Heart left ventricle (tissue), 16 donors: ENCODE data around the gene STEAP1B. TPM values are rescaled to one million over a fixed set of nuclear protein-coding genes. Genes with fewer than 3 reads are reported as not detected.

ENCODE experiments used
- ATAC-seq, 4 donors: fragments of 200-7000 bp; cut with Tn5 transposase; one replicate each; pipeline ENCODE4 v1.9.1; 2020 to 2022; ENCODE audit warnings: moderate library complexity in 4 of 4, mild to moderate bottlenecking in 3 of 4, moderate number of reproducible peaks in 1 of 4
- DNase-seq, 5 donors: peaks; one replicate each; pipeline ENCODE4 v3.0.0-alpha.2; 2020
- H3K27ac ChIP-seq, 12 donors: fragments of 200-600 bp; sonication (generic) in 4 of 12; one replicate each; pipeline versions ENCODE4 v1.5.0 to v1.8.0; 2016 to 2022; ENCODE audit warnings: mild to moderate bottlenecking in 2 of 12
- H3K27me3 ChIP-seq, 9 donors: fragments of 200-600 bp; sonication (generic) in 2 of 9; one replicate each; pipeline versions ENCODE4 v1.5.1 to v1.8.0; 2016 to 2022; ENCODE audit warnings: mild to moderate bottlenecking in 3 of 9
- H3K36me3 ChIP-seq, 9 donors: fragments of 200-600 bp; sonication (generic) in 2 of 9; one replicate each; pipeline versions ENCODE4 v1.5.0 to v1.8.0; 2018 to 2022; ENCODE audit warnings: mild to moderate bottlenecking in 2 of 9
- H3K4me1 ChIP-seq, 12 donors: fragments of 200-600 bp; sonication (generic) in 4 of 12; one replicate each; pipeline versions ENCODE4 v1.5.0 to v1.8.0; 2016 to 2022; ENCODE audit warnings: mild to moderate bottlenecking in 3 of 12
- H3K4me3 ChIP-seq, 12 donors: fragments of 200-600 bp; sonication (generic) in 4 of 12; one replicate each; pipeline versions ENCODE4 v1.5.0 to v1.8.0; 2017 to 2022; ENCODE audit warnings: mild to moderate bottlenecking in 9 of 12, moderate library complexity in 4 of 12
- H3K9me3 ChIP-seq, 12 donors: fragments of 200-600 bp; sonication (generic) in 4 of 12; one replicate each; pipeline versions ENCODE4 v1.5.0 to v1.8.0; 2016 to 2022; ENCODE audit warnings: mild to moderate bottlenecking in 1 of 12
- POLR2A ChIP-seq, 2 donors: fragments of 450-650 bp; IDR thresholded peaks; one replicate each; pipeline ENCODE4 v1.6.1; 2017; ENCODE audit warnings: antibody characterized with exemption in 2 of 2, mild to moderate bottlenecking in 2 of 2, moderate library complexity in 2 of 2
- WGBS, 4 donors: extraction: QIAGEN DNeasy Blood & Tissue Kit in 2 of 4; methylation state at CpG; one replicate each; pipeline versions ENCODE4 v1.1.5 to v1.1.7; 2013 to 2018; 5-methylcytosine and 5-hydroxymethylcytosine counted together
- intact Hi-C, 10 donors: fragments of 100-400 bp; cut with DNase I; formaldehyde crosslinking; loops; one replicate each; pipeline versions ENCODE4 v1.11.1 to v1.14.2; 2022
- polyA plus RNA-seq, 2 donors: library from polyadenylated mRNA; stranded (reverse); fragments of 200-250 nt; gene quantifications; one replicate each; pipeline ENCODE4 v1.2.3, GENCODE V29; 2013
- total RNA-seq, 9 donors: library from RNA; depleted of rRNA in 2 of 9; stranded (reverse); fragments of >200 nt in 2 of 9; fragmentation: NEBNext Ultra II Directional in 3 of 9; extraction: Animal tissue kit (Norgen Biotek cat#: 25700) in 3 of 9; gene quantifications; one replicate each; pipeline versions ENCODE4 v1.1.0 to v1.2.4, GENCODE V29; 2016 to 2023
- TF ChIP-seq, protein P1 (sequence below), 12 donors: fragments of 200-600 bp; sonication (generic) in 4 of 12; IDR thresholded peaks; one replicate each; pipeline versions ENCODE4 v1.5.0 to v1.8.0; 2018 to 2022; ENCODE audit warnings: antibody characterized with exemption in 12 of 12, mild to moderate bottlenecking in 5 of 12
- donor health status: ischemic (EF 13 %, LVEDD 7.1; RV severe dilation, severe dysfunction).
- donor health status: healthy with polysubstance abuse.
- donor health status: DM: no; HTN: yes; CAD: no.
- donor health status: DM: no; HTN: no; CAD: no.
- donor health status: ischemic (EF 25% LVEDD 6.9; RV normal size, moderate dysfunction).
- donor health status: ischemic (EF 25% LVEDD 5.7; RV mildly dilated, moderate dysfunction).
- donor health status: healthy.
- donor health status: DM: yes; HTN: yes; CAD: no.
- donor health status: ischemic (EF 35%, LVEDD 5.7; RV mildly dilated, moderate dysfunction).
- donor health status: nonischemic (EF 11% LVEDD 7.7; RV severe dilation, severe dysfunction).
- donor health status: DM: yes; HTN: yes; CAD: no.
- donor health status: PGD.
- donor health status: ischemic (EF 29% LVEDD 5.4; RV normal size, mild dysfunction).
- donor health status: nonischemic (EF 23%, LVEDD 6.1; RV moderate dilation, normal function).

STEAP1B gene
- total and polyA plus RNA-seq, 11 donors, result 0.26 to 1.7 (median 0.51) TPM; not detected in 2

DNA sequence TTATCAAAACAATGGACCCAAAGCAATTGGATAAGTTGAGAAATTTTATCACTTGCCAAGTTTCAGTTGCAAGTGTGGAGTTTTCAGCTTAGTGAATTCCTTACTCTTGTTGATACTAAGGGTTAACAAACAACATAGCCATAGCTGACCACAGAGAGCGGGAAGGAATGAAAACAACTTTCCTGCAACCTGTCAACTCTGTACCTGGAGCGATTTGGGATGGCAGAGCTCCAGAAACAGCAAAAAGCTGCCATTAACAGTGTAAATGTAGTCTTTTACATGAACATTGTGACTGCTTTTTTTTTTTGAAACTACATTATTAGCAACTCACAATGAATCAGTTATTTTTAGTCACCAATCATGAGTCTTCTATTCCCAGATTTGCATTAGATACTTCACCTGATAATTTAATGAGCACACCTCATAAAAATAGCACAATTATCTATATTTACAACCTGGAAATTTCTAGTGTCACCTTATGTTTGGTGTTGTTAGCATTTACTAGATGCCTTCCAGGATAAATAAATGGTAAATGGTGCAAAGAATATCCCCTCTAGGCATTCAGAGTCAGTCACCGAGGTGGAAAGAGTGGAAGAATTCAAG is 95.5 kb downstream of the STEAP1B start:
- intact Hi-C loops, result loop anchor here in 1 of 10 donors (5.0 kb wide), 1 partner anchor 47 kb away; the partner anchor contains the start of gene RAPGEF5
- WGBS, 4 donors, result 82 to 86% (median 84%) methylated on average over 3 of the region's 3 CpGs
- no peaks in the 10 kb centered on the region for H3K36me3 ChIP-seq
- H3K4me3 ChIP-seq, result no peak overlapping the region
- ATAC-seq, result no peak
- no peaks in the 10 kb centered on the region for H3K27me3 ChIP-seq
- H3K4me1 ChIP-seq, result peaks cover 0 to 4% (median 0%) of the 10 kb centered on the region in 12 donors
- H3K9me3 ChIP-seq, result no peaks in the 10 kb centered on the region
- TF ChIP-seq, protein P1, sequence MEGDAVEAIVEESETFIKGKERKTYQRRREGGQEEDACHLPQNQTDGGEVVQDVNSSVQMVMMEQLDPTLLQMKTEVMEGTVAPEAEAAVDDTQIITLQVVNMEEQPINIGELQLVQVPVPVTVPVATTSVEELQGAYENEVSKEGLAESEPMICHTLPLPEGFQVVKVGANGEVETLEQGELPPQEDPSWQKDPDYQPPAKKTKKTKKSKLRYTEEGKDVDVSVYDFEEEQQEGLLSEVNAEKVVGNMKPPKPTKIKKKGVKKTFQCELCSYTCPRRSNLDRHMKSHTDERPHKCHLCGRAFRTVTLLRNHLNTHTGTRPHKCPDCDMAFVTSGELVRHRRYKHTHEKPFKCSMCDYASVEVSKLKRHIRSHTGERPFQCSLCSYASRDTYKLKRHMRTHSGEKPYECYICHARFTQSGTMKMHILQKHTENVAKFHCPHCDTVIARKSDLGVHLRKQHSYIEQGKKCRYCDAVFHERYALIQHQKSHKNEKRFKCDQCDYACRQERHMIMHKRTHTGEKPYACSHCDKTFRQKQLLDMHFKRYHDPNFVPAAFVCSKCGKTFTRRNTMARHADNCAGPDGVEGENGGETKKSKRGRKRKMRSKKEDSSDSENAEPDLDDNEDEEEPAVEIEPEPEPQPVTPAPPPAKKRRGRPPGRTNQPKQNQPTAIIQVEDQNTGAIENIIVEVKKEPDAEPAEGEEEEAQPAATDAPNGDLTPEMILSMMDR (IDR thresholded peaks at IDR 0.05), result no peak
- TF ChIP-seq POLR2A (IDR thresholded peaks at IDR 0.05), result no peak
- DNase-seq, result no peak
- no peak overlapping the region for H3K27ac ChIP-seq

DNA sequence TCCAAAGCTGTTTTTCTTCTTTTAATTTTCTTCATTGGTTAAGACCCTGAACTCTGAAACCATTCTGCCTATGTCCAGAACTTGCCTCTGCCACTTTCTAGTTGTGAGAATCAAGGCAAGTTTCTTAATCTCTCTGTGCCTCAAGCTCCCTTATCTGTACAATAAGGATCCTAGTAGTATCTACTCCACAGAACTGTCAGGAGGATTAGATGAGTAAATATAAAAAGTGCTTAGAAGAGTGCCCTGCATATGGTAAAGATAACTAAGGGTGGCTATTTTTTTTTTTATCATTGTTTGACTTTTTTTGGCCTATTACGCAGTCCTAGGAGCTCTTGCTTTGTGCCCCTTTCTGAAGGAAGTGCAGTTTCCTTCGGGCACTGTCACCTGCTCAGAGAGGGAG is 96.6 kb downstream of the STEAP1B start:
- 91 to 97% (median 93%) methylated on average over 2 of the region's 2 CpGs for WGBS, 4 donors
- intact Hi-C loops, result no loop called here
- Histone ChIP-seq H3K27me3 (no peaks in the 10 kb centered on the region), H3K27ac (no peak overlapping the region), H3K4me1 (peaks cover 0 to 4% (median 0%) of the 10 kb centered on the region in 12 donors), H3K9me3 (no peaks in the 10 kb centered on the region), H3K36me3 (no peaks in the 10 kb centered on the region), H3K4me3 (no peak overlapping the region)
- no peak for TF ChIP-seq POLR2A (IDR thresholded peaks at IDR 0.05)
- TF ChIP-seq, protein P1 (IDR thresholded peaks at IDR 0.05), result no peak
- no peak for ATAC-seq
- no peak for DNase-seq

DNA sequence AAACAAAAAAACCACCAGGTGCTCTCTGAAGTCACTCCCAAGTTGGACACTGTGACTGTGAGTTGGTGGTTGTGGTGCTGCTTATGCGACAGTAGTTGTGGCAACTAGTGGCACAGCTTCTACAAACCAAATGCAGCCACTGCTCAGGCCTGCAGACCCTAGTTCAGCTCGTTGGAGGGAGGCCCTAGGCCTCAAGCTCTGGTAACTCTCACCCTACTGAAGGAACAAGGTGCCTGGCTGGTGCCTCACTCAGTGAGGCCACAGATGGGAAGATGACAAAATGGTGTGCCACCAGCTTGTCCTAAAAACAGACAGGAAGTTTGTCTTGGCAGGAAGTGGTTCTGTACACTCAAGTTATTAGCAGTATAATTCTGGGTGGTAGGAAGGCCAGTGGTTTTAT is 97.7 kb downstream of the STEAP1B start:
- no peak overlapping the region for H3K27ac ChIP-seq
- intact Hi-C loops, result no loop called here
- H3K4me3 ChIP-seq, result no peak overlapping the region
- H3K4me1 ChIP-seq, result peaks cover 0 to 4% (median 0%) of the 10 kb centered on the region in 12 donors
- ATAC-seq (no peak), DNase-seq (no peak)
- H3K36me3 ChIP-seq, result no peaks in the 10 kb centered on the region
- H3K9me3 ChIP-seq, result no peaks in the 10 kb centered on the region
- H3K27me3 ChIP-seq, result no peaks in the 10 kb centered on the region
- 73 to 88% (median 79%) methylated on average over 2 of the region's 2 CpGs for WGBS, 4 donors
- TF ChIP-seq POLR2A (IDR thresholded peaks at IDR 0.05), result no peak
- TF ChIP-seq, protein P1 (IDR thresholded peaks at IDR 0.05), result no peak

DNA sequence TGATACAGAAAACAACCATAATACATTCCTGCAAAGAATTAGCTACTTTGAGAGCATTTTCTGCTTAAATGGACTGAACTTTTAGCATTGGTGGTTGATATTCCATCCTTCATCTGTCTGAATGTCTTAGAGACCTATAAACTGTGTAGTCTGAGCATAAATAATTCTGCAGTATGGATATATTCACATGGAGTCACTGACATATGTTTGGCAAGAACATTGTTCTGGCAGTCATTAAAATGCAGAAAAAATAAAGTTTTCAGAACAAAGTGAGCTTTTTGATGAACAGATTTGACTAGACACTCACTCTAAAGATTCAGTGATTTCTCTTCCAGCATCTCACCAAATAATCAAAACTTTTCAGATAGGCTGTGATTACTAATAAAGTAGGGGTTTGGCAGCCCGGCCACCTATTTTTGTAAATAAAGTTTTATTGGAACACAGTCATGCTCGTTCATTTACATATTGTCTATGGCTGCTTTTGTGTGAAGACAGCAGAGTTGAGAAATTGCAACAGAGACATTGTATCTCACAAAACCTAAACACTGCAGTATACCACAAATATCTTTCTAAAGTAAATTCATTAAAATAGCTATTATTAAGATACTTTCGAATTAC is 98.9 kb downstream of the STEAP1B start:
- no peak for ATAC-seq
- TF ChIP-seq, protein P1 (IDR thresholded peaks at IDR 0.05), result no peak
- no peak for TF ChIP-seq POLR2A (IDR thresholded peaks at IDR 0.05)
- Histone ChIP-seq H3K36me3 (no peaks in the 10 kb centered on the region), H3K27me3 (no peaks in the 10 kb centered on the region), H3K9me3 (no peaks in the 10 kb centered on the region), H3K27ac (no peak overlapping the region), H3K4me3 (no peak overlapping the region), H3K4me1 (peaks cover 0 to 4% (median 0%) of the 10 kb centered on the region in 12 donors)
- WGBS, 4 donors, result 88 to 92% (median 91%) methylated on average over 3 of the region's 3 CpGs
- intact Hi-C loops, result no loop called here
- no peak for DNase-seq
